ENCODE measurements around the gene XIRP1. TPM values are rescaled to one million over a fixed set of nuclear protein-coding genes. Genes with fewer than 3 reads are reported as not detected.

The XIRP1 gene
- total and polyA plus RNA-seq, 2 of the 13 experiments (the other 11 are each of a cell fraction or from before 2014, with no cell fraction given), result not detected

- TF ChIP-seq, protein P1, sequence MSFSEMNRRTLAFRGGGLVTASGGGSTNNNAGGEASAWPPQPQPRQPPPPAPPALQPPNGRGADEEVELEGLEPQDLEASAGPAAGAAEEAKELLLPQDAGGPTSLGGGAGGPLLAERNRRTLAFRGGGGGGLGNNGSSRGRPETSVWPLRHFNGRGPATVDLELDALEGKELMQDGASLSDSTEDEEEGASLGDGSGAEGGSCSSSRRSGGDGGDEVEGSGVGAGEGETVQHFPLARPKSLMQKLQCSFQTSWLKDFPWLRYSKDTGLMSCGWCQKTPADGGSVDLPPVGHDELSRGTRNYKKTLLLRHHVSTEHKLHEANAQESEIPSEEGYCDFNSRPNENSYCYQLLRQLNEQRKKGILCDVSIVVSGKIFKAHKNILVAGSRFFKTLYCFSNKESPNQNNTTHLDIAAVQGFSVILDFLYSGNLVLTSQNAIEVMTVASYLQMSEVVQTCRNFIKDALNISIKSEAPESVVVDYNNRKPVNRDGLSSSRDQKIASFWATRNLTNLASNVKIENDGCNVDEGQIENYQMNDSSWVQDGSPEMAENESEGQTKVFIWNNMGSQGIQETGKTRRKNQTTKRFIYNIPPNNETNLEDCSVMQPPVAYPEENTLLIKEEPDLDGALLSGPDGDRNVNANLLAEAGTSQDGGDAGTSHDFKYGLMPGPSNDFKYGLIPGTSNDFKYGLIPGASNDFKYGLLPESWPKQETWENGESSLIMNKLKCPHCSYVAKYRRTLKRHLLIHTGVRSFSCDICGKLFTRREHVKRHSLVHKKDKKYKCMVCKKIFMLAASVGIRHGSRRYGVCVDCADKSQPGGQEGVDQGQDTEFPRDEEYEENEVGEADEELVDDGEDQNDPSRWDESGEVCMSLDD (CRISPR knock-in tag; IDR thresholded peaks at IDR 0.05; ENCODE audit: borderline replicate concordance), result no peak
- no peak for TF ChIP-seq GLI4 (CRISPR knock-in tag; IDR thresholded peaks at IDR 0.05; ENCODE audit: borderline replicate concordance)
Measured at GRCh38 chr3:39210078-39210477, 17.7 kb upstream of the XIRP1 start (continued).

DNA sequence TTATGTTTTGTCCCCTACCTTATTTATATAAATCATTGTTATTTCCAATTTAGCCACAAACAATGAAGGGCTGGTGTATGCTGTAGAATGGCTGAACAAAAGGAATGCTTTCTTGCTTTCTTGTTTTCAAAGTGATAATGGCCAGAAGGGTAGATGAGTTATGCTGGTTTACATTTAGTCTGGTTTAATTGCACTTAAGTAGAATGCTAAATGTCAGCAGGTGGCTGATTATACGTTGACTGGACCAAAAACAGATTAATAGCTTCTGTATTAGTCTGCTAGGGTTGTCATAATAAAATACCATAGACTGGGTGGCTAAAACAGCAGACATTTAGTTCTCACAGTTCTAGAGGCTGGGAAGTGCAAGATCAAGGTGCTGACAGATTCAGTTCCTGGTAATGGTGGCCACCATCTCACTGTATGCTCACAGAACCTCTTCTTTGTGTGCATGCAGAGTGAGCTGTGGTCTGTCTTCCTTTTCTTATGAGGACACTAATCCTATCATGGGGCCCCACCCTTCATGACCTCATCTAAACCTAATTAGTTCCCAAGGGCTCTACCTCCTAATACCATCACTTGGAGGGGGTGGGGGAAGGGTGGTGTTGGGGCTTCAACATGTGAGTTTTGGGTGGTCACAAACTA, 17.1 kb upstream of the XIRP1 start:
- Histone ChIP-seq H3K79me2 (ENCODE audit: insufficient read depth, low read length) (no peaks in the 10 kb centered on the region), H3K36me3 (replicated peaks in 1 of 2; ENCODE audit: control insufficient read depth in 1 of 2, insufficient read depth in 2 of 2, low read length in 2 of 2) (no peaks in the 10 kb centered on the region), H3K4me1 (ENCODE audit: insufficient read depth, low read length) (no peaks in the 10 kb centered on the region), H3K4me2 (ENCODE audit: low read depth, low read length) (no peak overlapping the region), H3K9me3 (ENCODE audit: low read length) (no peaks in the 10 kb centered on the region), H2AFZ (ENCODE audit: low read length) (no peak overlapping the region), H3K4me3 (replicated peaks in 1 of 3; ENCODE audit: insufficient read depth in 1 of 3, low read depth in 2 of 3, low read length in 3 of 3) (no peak overlapping the region), H3K27me3 (ENCODE audit: control insufficient read depth in 1 of 2, insufficient read depth in 2 of 2, low read length in 2 of 2) (peaks cover 1 to 16% of the 10 kb centered on the region in 2 experiments; a peak in 2 of 5 replicates), H4K20me1 (ENCODE audit: insufficient read depth, low read length) (no peaks in the 10 kb centered on the region), H3K27ac (ENCODE audit: extremely low read length, insufficient read depth, low read length) (no peak overlapping the region), H3K9ac (ENCODE audit: insufficient read depth, low read depth, low read length) (no peak overlapping the region)
- in situ Hi-C loops (cut with HindIII; ENCODE audit: extremely low pct_ligation_motif_present, low pct_unique_long_range_greater_than_20kb), result no loop called here
- CTCF ChIA-PET (ENCODE audit: low intra/inter-chr PET ratio, low total read pairs), result interaction anchor here (0.9 to 2.1 kb wide), 2 partner anchors 78 to 169 kb away, joined by 4 to 16 read pairs; no protein-coding TSS in a partner anchor
- no TSS peak for BruUV-seq (replicated peaks)
- FAIRE-seq, result no peak
- DNase-seq (ENCODE audit: low spot score), result no peak
- no peak for ATAC-seq
- no peak for TF ChIP-seq RBAK (CRISPR knock-in tag; IDR thresholded peaks at IDR 0.05)
- no peak for TF ChIP-seq TP53 (CRISPR knock-in tag; conservative IDR thresholded peaks at IDR 0.05)
- TF ChIP-seq PAX8 (CRISPR knock-in tag; IDR thresholded peaks at IDR 0.05; ENCODE audit: borderline replicate concordance), result no peak
- no peak for TF ChIP-seq SOX5 (CRISPR knock-in tag; IDR thresholded peaks at IDR 0.05; ENCODE audit: borderline replicate concordance)
- TF ChIP-seq GLI4 (CRISPR knock-in tag; IDR thresholded peaks at IDR 0.05; ENCODE audit: borderline replicate concordance), result no peak
- no peak for TF ChIP-seq MTA1 (CRISPR knock-in tag; IDR thresholded peaks at IDR 0.05; ENCODE audit: borderline replicate concordance)
- no peak for TF ChIP-seq MAZ (IDR thresholded peaks at IDR 0.05; ENCODE audit: borderline replicate concordance, low read depth, low read length)
- TF ChIP-seq MAZ (CRISPR knock-in tag; IDR thresholded peaks at IDR 0.05; ENCODE audit: low read depth), result no peak
- intact Hi-C loops (cut with micrococcal nuclease; ENCODE audit: unreplicated experiment), result loop anchor here (5.0 kb wide), 1 partner anchor 82 kb away; no protein-coding TSS in a partner anchor
- 0% methylated on average over 1 of the region's 1 CpG for WGBS (ENCODE audit: low lambda C conversion rate)
- POLR2A ChIA-PET, result no interaction called here
